Testis (tissue), 2 donors: ENCODE measurements around the gene CDCA5.

Source experiments
- CTCF ChIP-seq, 3 experiments: fragments of 450-650 bp in 2 of 3; fragments of 200-600 bp in 1 of 3; sonication (generic) in 1 of 3; IDR thresholded peaks; one replicate each; pipeline ENCODE4 v1.5.1; 2016 to 2019; ENCODE audit warnings: antibody characterized with exemption in 3 of 3, mild to moderate bottlenecking in 2 of 3, moderate library complexity in 1 of 3
- POLR2A ChIP-seq: fragments of 450-650 bp; IDR thresholded peaks from one replicate; pipeline ENCODE4 v1.6.1; 2017; ENCODE audit warnings: antibody characterized with exemption, mild to moderate bottlenecking, moderate library complexity

GRCh38 chr11:65121865-65122696 lies 38.2 kb upstream of the CDCA5 start, which contains the start of the genes FAU and MRPL49:
- no peak for TF ChIP-seq CTCF (IDR thresholded peaks at IDR 0.05)
- TF ChIP-seq POLR2A, result peak; percentile 79
